T-helper 2 cell treated with Interferon-gamma antibody and Interleukin-4, amounts not matched to agents 5 μg/mL and 100 μg/mL, for 36 hours (primary cell): ENCODE measurements around the gene AZIN2.
"Not testable (repeated sequence)": the region's sequence is repeated elsewhere in the genome, so short reads cannot be mapped to it uniquely, and the experiment has no call there.

Source experiments
- DNase-seq: peaks from one replicate; pipeline ENCODE4 v3.0.0; 2021; ENCODE audit warnings: low spot score
- H3K27ac Mint-ChIP-seq: one replicate; pipeline ENCODE4 v1.8.0; 2021; ENCODE audit warnings: mild to moderate bottlenecking, mixed read lengths
- H3K27me3 Mint-ChIP-seq: one replicate; pipeline ENCODE4 v1.8.0; 2021; ENCODE audit warnings: low read depth, mixed read lengths
- H3K36me3 Mint-ChIP-seq: one replicate; pipeline ENCODE4 v1.8.0; 2021; ENCODE audit warnings: low read depth, mixed read lengths
- H3K4me1 Mint-ChIP-seq: one replicate; pipeline ENCODE4 v1.8.0; 2021; ENCODE audit warnings: low read depth, mixed read lengths
- H3K4me3 Mint-ChIP-seq: one replicate; pipeline ENCODE4 v1.8.0; 2022; ENCODE audit warnings: mild to moderate bottlenecking, moderate library complexity, mixed read lengths
- H3K9me3 Mint-ChIP-seq: one replicate; pipeline ENCODE4 v1.8.0; 2021; ENCODE audit warnings: mixed read lengths

The AZIN2 gene

GRCh38 chr1:33136041-33136440, 55.1 kb downstream of the AZIN2 start:
- not testable (repeated sequence) for H3K27ac Mint-ChIP-seq, H3K4me3 Mint-ChIP-seq, H3K36me3 Mint-ChIP-seq, DNase-seq, H3K9me3 Mint-ChIP-seq, H3K27me3 Mint-ChIP-seq
- H3K4me1 Mint-ChIP-seq = peaks cover 17% of the 10 kb centered on the region

DNA sequence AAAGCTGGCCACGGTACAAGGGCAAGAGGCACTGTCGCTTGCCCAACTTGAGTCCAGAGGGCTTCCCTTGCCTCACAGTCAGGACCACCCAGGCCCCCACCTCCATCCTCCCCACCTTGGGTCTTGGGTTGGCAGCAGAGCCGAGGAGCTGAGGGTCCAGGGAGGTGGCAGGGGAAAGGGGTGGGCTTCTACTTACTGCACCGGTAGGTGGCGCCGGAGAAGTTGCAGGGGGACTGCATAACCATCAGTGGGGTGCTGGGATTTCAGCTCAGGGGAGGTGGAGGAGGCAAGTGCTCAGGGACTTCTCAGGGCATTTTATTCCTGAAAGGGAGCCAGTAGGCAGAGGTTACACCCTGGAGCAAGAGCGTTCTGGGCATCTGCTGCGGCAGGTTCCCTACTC, 56.8 kb downstream of the AZIN2 start:
- peaks cover 13% of the 10 kb centered on the region for H3K4me1 Mint-ChIP-seq
- H3K27me3 Mint-ChIP-seq = no peaks in the 10 kb centered on the region
- DNase-seq = no peak
- H3K4me3 Mint-ChIP-seq = no peak overlapping the region
- H3K36me3 Mint-ChIP-seq = no peaks in the 10 kb centered on the region
- no peak overlapping the region for H3K27ac Mint-ChIP-seq
- no peaks in the 10 kb centered on the region for H3K9me3 Mint-ChIP-seq

GRCh38 chr1:33140153-33141149, 59.5 kb downstream of the AZIN2 start:
- Mint-ChIP-seq H3K4me1 (peaks cover 13% of the 10 kb centered on the region), H3K27ac (no peak overlapping the region), H3K4me3 (no peak overlapping the region), H3K9me3 (no peaks in the 10 kb centered on the region), H3K27me3 (no peaks in the 10 kb centered on the region), H3K36me3 (no peaks in the 10 kb centered on the region)
- DNase-seq = no peak

- H3K4me3 Mint-ChIP-seq = no peak overlapping the region
- peaks cover 11% of the 10 kb centered on the region for H3K4me1 Mint-ChIP-seq
- no peaks in the 10 kb centered on the region for H3K9me3 Mint-ChIP-seq
- no peaks in the 10 kb centered on the region for H3K36me3 Mint-ChIP-seq
- H3K27me3 Mint-ChIP-seq = no peaks in the 10 kb centered on the region
- DNase-seq = no peak
- no peak overlapping the region for H3K27ac Mint-ChIP-seq
These were observed 60.3 kb downstream of the AZIN2 start for GRCh38 chr1:33141216-33141615.

DNA sequence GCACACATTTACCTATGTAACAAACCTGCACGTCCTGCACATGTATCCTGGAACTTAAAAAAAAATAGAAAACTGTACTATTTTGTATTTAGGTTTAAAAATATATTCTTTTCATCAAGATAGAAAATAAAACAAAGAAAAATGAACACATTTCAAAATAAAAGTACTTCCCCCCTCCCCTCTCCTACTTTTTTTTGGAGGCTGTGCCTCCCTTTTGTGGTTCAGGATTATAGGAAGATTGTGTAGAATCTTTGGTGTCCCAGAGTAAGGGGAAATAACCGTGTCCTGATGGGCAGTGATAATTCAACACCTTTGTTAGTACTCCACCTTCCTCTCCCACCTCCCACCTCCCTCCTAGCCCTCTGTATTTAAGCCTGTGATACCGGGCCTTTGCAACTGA, 60.8 kb downstream of the AZIN2 start:
- H3K4me3 Mint-ChIP-seq = no peak overlapping the region
- H3K36me3 Mint-ChIP-seq = peaks cover 5% of the 10 kb centered on the region
- H3K9me3 Mint-ChIP-seq = no peaks in the 10 kb centered on the region
- H3K27ac Mint-ChIP-seq = no peak overlapping the region
- H3K27me3 Mint-ChIP-seq = no peaks in the 10 kb centered on the region
- DNase-seq = no peak
- H3K4me1 Mint-ChIP-seq = peaks cover 10% of the 10 kb centered on the region

- H3K4me1 Mint-ChIP-seq = peaks cover 10% of the 10 kb centered on the region
- peaks cover 5% of the 10 kb centered on the region for H3K36me3 Mint-ChIP-seq
- no peaks in the 10 kb centered on the region for H3K27me3 Mint-ChIP-seq
- DNase-seq = no peak
- no peaks in the 10 kb centered on the region for H3K9me3 Mint-ChIP-seq
- H3K27ac Mint-ChIP-seq = no peak overlapping the region
- no peak overlapping the region for H3K4me3 Mint-ChIP-seq
These were observed 61.6 kb downstream of the AZIN2 start for GRCh38 chr1:33142483-33143064.

DNA sequence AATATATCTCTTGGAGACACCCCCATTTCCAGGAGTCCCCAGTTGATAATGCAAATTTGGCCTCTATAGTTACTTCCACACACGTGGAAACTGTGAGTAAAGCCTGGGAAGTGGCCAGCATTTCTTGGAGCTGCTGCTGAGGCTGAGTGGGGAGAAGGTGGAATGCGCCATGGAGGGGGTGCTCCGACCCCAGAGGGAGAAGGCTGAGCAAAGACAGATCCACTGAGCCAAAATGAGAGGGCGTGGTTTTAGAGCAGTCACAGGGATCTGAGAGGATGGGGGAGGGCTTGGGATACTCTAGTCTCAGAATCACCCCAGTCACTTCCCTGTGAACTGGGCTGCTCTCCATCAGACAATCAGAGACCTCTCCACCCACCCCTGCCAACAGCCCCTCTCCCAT, 62.2 kb downstream of the AZIN2 start:
- no peaks in the 10 kb centered on the region for H3K27me3 Mint-ChIP-seq
- H3K9me3 Mint-ChIP-seq = no peaks in the 10 kb centered on the region
- H3K4me1 Mint-ChIP-seq = peaks cover 10% of the 10 kb centered on the region
- H3K4me3 Mint-ChIP-seq = no peak overlapping the region
- DNase-seq = no peak
- no peak overlapping the region for H3K27ac Mint-ChIP-seq
- H3K36me3 Mint-ChIP-seq = peaks cover 5% of the 10 kb centered on the region

DNA sequence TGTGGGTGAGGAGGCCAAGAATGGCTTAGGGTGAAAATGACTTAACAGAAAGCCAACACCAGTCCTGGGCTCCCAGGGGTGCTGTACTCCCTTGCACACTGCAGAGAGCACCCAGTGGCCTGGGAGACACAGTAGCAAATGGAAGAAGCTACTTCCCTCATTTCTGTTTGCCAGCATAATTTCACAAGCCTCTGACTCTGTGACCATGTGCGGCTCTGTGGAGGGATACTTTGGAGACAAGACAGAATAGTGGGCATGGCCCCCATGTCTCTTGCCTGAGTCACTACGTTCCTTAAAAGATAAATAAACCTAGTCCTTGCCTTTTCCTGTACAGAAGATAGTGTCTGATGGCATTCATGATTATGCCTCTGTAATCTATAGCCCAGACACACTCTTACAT, 62.7 kb downstream of the AZIN2 start:
- Mint-ChIP-seq H3K27ac (no peak overlapping the region), H3K27me3 (no peaks in the 10 kb centered on the region), H3K4me1 (peaks cover 10% of the 10 kb centered on the region), H3K36me3 (peaks cover 5% of the 10 kb centered on the region), H3K4me3 (no peak overlapping the region), H3K9me3 (no peaks in the 10 kb centered on the region)
- DNase-seq = no peak

GRCh38 chr1:33146003-33146402, 65.0 kb downstream of the AZIN2 start:
- H3K27ac Mint-ChIP-seq = no peak overlapping the region
- DNase-seq = no peak

GRCh38 chr1:33147275-33147996, 66.5 kb downstream of the AZIN2 start:
- H3K4me3 Mint-ChIP-seq = no peak overlapping the region
- H3K27ac Mint-ChIP-seq = no peak overlapping the region
- no peaks in the 10 kb centered on the region for H3K4me1 Mint-ChIP-seq
- H3K36me3 Mint-ChIP-seq = peaks cover 5% of the 10 kb centered on the region
- no peaks in the 10 kb centered on the region for H3K27me3 Mint-ChIP-seq
- DNase-seq = no peak
- no peaks in the 10 kb centered on the region for H3K9me3 Mint-ChIP-seq

More at GRCh38 chr1:33146003-33146402, 65.0 kb downstream of the AZIN2 start:
- H3K36me3 Mint-ChIP-seq = peaks cover 5% of the 10 kb centered on the region
- H3K27me3 Mint-ChIP-seq = no peaks in the 10 kb centered on the region
- no peak overlapping the region for H3K4me3 Mint-ChIP-seq
- peaks cover 4% of the 10 kb centered on the region for H3K4me1 Mint-ChIP-seq
- no peaks in the 10 kb centered on the region for H3K9me3 Mint-ChIP-seq

GRCh38 chr1:33147997-33148314, 67.0 kb downstream of the AZIN2 start:
- no peak for DNase-seq
- H3K4me1 Mint-ChIP-seq = peaks cover 2% of the 10 kb centered on the region
- no peak overlapping the region for H3K4me3 Mint-ChIP-seq
- no peaks in the 10 kb centered on the region for H3K9me3 Mint-ChIP-seq
- peaks cover 8% of the 10 kb centered on the region for H3K36me3 Mint-ChIP-seq
- no peaks in the 10 kb centered on the region for H3K27me3 Mint-ChIP-seq
- H3K27ac Mint-ChIP-seq = no peak overlapping the region

DNA sequence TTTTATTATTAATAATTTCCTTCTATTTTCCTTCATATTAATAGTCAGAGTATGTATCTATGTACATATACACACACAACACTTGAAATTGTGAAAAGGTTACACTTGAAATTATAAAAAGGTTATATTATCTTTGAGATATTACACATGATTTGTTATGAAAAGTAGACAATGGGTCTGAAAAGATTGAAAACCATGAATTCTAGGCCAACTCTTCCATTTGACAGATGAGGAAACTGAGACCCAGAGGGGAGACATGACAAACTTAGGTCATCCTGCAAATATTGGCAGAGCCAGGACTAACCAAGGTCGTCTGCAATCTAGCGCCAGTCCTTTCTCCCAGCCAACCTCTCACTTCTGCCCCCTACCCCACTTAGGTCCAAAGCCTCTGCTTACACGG, 67.7 kb downstream of the AZIN2 start:
- Mint-ChIP-seq H3K36me3 (peaks cover 8% of the 10 kb centered on the region), H3K4me1 (peaks cover 2% of the 10 kb centered on the region), H3K27ac (no peak overlapping the region), H3K9me3 (no peaks in the 10 kb centered on the region), H3K27me3 (no peaks in the 10 kb centered on the region), H3K4me3 (no peak overlapping the region)
- DNase-seq = no peak

DNA sequence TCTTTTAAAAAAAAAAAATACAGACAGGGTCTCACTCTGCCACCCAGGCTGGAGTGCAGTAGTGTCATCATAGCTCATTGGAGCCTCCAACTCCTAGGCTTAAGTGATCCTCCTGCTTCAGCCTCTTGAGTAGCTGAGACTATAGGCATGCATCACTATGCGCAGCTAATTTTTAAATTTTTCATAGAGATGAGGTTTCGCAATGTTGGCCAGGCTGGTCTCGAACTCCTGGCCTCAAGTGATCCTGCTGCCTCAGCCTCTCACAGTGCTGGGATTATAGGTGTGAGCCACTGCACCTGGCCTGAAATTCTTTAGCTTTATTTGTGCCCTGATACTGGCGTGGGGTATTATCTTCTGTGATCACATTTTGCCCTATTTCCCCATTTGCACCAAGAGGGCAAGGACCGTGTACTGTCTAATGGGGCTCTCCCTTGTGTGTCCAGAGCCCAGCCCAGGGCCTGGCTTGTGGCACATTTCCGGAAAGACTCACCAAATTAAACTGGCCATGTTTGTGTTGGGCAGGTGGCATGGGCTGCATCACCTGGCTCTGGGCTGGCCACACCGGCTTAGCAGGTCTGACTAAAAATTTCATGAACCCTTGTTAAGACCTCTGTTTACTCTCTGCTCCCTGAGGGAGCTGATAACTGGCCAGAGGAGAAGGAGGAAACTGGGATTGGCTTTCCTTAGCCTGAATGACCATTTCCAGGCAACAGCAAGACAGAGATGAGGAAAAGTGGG, 68.7 kb downstream of the AZIN2 start:
- no peaks in the 10 kb centered on the region for H3K27me3 Mint-ChIP-seq
- no peak overlapping the region for H3K4me3 Mint-ChIP-seq
- no peak for DNase-seq
- H3K9me3 Mint-ChIP-seq = no peaks in the 10 kb centered on the region
- H3K27ac Mint-ChIP-seq = no peak overlapping the region
- peaks cover 11% of the 10 kb centered on the region for H3K36me3 Mint-ChIP-seq
- H3K4me1 Mint-ChIP-seq = peaks cover 2% of the 10 kb centered on the region
